Spleen (tissue), 11 donors: Measurements from ENCODE around the gene CTDSPL. TPM values are rescaled to one million over a fixed set of nuclear protein-coding genes. Genes with fewer than 3 reads are reported as not detected.
A peak's percentile ranks its signal among the peaks of the same experiment; 100 is the strongest.

Experiments
- DNase-seq: peaks from one replicate; pipeline ENCODE4 v3.0.0-alpha.2; 2020
- H3K27ac ChIP-seq, 8 donors: fragments of 200-600 bp; sonication (generic) in 7 of 8; 1 replicate in 4 of 8; 2 replicates in 4 of 8; pipeline versions ENCODE4 v1.5.0 to v1.8.0; 2016 to 2021; ENCODE audit warnings: inconsistent platforms in 4 of 8, mild to moderate bottlenecking in 4 of 8, moderate library complexity in 1 of 8
- H3K27me3 ChIP-seq, 7 donors: fragments of 200-600 bp; sonication (generic) in 6 of 7; replicated peaks in 1 of 7; 1 replicate in 4 of 7; 2 replicates in 3 of 7; pipeline versions ENCODE4 v1.5.0 to v1.8.0; 2016 to 2021; ENCODE audit warnings: inconsistent platforms in 3 of 7, mild to moderate bottlenecking in 1 of 7
- H3K36me3 ChIP-seq, 6 donors: fragments of 200-600 bp; sonication (generic) in 5 of 6; 1 replicate in 4 of 6; 2 replicates in 2 of 6; pipeline versions ENCODE4 v1.5.0 to v1.8.0; 2016 to 2021; ENCODE audit warnings: inconsistent platforms in 2 of 6
- H3K4me1 ChIP-seq, 6 donors: fragments of 200-600 bp; sonication (generic) in 5 of 6; 1 replicate in 3 of 6; 2 replicates in 3 of 6; pipeline versions ENCODE4 v1.5.0 to v1.8.0; 2016 to 2021; ENCODE audit warnings: inconsistent platforms in 3 of 6
- H3K4me3 ChIP-seq, 8 donors: fragments of 200-600 bp; sonication (generic) in 7 of 8; 1 replicate in 4 of 8; 2 replicates in 4 of 8; pipeline versions ENCODE4 v1.5.0 to v1.8.0; 2016 to 2021; ENCODE audit warnings: inconsistent platforms in 4 of 8, mild to moderate bottlenecking in 4 of 8, moderate library complexity in 2 of 8
- H3K9me3 ChIP-seq, 8 donors: fragments of 200-600 bp; sonication (generic) in 7 of 8; 1 replicate in 4 of 8; 2 replicates in 4 of 8; pipeline versions ENCODE4 v1.5.0 to v1.8.0; 2016 to 2021; ENCODE audit warnings: inconsistent platforms in 4 of 8
- POLR2A ChIP-seq, 3 donors: fragments of 450-650 bp; IDR thresholded peaks; one replicate each; pipeline ENCODE4 v1.5.1; 2017; ENCODE audit warnings: antibody characterized with exemption in 3 of 3, mild to moderate bottlenecking in 1 of 3
- POLR2AphosphoS5 ChIP-seq, 3 donors: sonication (generic); formaldehyde crosslinking; IDR thresholded peaks; one replicate each; pipeline ENCODE4 v1.5.1; 2017; ENCODE audit warnings: antibody characterized with exemption in 3 of 3
- WGBS, 5 donors: extraction: QIAGEN DNeasy Blood & Tissue Kit in 3 of 5; methylation state at CpG; one replicate each; pipeline versions ENCODE4 v1.1.5 to v1.1.7; 2013 to 2018; 5-methylcytosine and 5-hydroxymethylcytosine counted together
- intact Hi-C: fragments of 100-400 bp; cut with DNase I; formaldehyde crosslinking; loops from one replicate; pipeline ENCODE4 v1.15.0; 2023; ENCODE audit warnings: low total_unique reads
- polyA plus RNA-seq, 3 donors: library from polyadenylated mRNA; stranded (reverse); fragments of 200-250 nt; gene quantifications; one replicate each; pipeline ENCODE4 v1.2.1, GENCODE V29; 2013
- total RNA-seq, 7 donors: library from RNA; depleted of rRNA in 3 of 7; stranded (reverse); fragments of >200 nt in 3 of 7; fragmentation: NEBNext Ultra II Directional in 4 of 7; extraction: Animal tissue kit (Norgen Biotek cat#: 25700) in 4 of 7; gene quantifications; one replicate each; pipeline versions ENCODE4 v1.1.0 to v1.2.1, GENCODE V29; 2016 to 2021
- TF ChIP-seq, protein P1 (sequence below), 11 experiments: fragments of 200-600 bp in 7 of 11; fragments of 450-650 bp in 4 of 11; sonication (generic) in 4 of 11; IDR thresholded peaks in 8 of 11; conservative IDR thresholded peaks in 3 of 11; 1 replicate in 7 of 11; 2 replicates in 4 of 11; pipeline versions ENCODE4 v1.4.0 to v1.8.0; 2016 to 2021; ENCODE audit warnings: antibody characterized with exemption in 11 of 11, inconsistent platforms in 4 of 11, mild to moderate bottlenecking in 1 of 11
- donor health status: healthy with polysubstance abuse.
- donor health status: DM: no; HTN: no; CAD: no; lungs with moderate emphysema.
- donor health status: DM: no; HTN: no; CAD: no.
- donor health status: Bipolar disorder and iron deficiency.
- donor health status: healthy.
- donor health status: DM: no; HTN: no; CAD: no.
- donor health status: DM: yes; HTN: yes; CAD: no.

CTDSPL gene
- total and polyA plus RNA-seq, 10 donors: 3.9 to 46.0 (median 26.2) TPM

DNA sequence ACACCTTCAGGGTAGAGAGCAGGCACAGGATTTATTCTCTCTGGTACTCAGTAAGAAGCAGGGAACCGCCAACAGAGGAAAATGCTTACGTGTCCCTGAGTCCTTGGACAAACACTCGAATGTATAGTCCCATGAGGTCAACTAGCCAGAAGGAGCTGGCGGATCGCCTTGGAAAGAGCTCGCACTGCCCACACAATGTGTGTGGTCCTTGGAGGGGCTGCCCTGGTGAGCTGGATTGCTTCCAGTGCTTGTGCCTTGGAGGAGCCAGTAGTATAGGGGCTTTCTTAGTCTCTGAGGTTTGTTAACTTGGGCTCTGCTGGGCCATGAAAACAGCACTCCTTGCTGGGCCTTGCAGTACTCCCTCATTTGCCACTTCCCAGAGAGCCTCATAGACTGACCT is 88.2 kb downstream of the CTDSPL start:
- H3K9me3 ChIP-seq: no peaks in the 10 kb centered on the region
- H3K4me3 ChIP-seq: no peak overlapping the region
- H3K27me3 ChIP-seq: no peaks in the 10 kb centered on the region

DNA sequence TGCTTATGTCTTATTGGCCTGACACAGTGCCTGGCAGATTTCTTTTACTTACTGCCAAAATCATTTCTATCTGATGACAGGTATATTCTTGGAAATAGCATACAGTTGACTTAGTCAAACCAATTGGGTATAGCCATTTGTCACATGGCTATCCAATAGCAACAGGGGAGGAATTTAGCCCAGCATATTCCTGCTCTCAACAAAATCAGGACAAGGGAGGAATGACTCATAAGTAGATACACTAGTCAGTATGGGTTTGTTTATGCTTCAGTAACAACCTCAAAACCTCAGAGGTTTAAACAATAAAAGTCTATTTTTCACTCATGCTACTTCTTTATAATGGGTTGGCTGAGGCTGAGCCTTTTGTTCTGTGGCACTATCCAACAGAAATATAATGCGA is 90.9 kb downstream of the CTDSPL start:
- intact Hi-C loops: no loop called here
- H3K27ac ChIP-seq: no peak overlapping the region
- no peaks in the 10 kb centered on the region for H3K27me3 ChIP-seq
- H3K4me3 ChIP-seq: no peak overlapping the region
- DNase-seq: no peak
- H3K4me1 ChIP-seq: peaks cover 17 to 43% (median 35%) of the 10 kb centered on the region in 6 donors
- WGBS, 5 donors: 94 to 100% (median 98%) methylated on average over 1 of the region's 1 CpG
- no peaks in the 10 kb centered on the region for H3K9me3 ChIP-seq
- TF ChIP-seq POLR2AphosphoS5 (IDR thresholded peaks at IDR 0.05): no peak
- TF ChIP-seq POLR2A (IDR thresholded peaks at IDR 0.05): no peak
- TF ChIP-seq, protein P1, sequence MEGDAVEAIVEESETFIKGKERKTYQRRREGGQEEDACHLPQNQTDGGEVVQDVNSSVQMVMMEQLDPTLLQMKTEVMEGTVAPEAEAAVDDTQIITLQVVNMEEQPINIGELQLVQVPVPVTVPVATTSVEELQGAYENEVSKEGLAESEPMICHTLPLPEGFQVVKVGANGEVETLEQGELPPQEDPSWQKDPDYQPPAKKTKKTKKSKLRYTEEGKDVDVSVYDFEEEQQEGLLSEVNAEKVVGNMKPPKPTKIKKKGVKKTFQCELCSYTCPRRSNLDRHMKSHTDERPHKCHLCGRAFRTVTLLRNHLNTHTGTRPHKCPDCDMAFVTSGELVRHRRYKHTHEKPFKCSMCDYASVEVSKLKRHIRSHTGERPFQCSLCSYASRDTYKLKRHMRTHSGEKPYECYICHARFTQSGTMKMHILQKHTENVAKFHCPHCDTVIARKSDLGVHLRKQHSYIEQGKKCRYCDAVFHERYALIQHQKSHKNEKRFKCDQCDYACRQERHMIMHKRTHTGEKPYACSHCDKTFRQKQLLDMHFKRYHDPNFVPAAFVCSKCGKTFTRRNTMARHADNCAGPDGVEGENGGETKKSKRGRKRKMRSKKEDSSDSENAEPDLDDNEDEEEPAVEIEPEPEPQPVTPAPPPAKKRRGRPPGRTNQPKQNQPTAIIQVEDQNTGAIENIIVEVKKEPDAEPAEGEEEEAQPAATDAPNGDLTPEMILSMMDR (IDR thresholded peaks at IDR 0.05 in 8 of 11, conservative IDR thresholded peaks at IDR 0.05 in 3 of 11): no peak
- H3K36me3 ChIP-seq: no peaks in the 10 kb centered on the region

More for the DNA sequence above, 88.2 kb downstream of the CTDSPL start:
- no peak for DNase-seq
- intact Hi-C loops: no loop called here
- H3K36me3 ChIP-seq: no peaks in the 10 kb centered on the region
- WGBS, 5 donors: 77 to 90% (median 82%) methylated on average over 6 of the region's 6 CpGs
- H3K4me1 ChIP-seq: peaks cover 16 to 39% (median 33%) of the 10 kb centered on the region in 6 donors
- peak overlapping the region in 1 of 8 donors; percentile 4 for H3K27ac ChIP-seq
- TF ChIP-seq, protein P1 (IDR thresholded peaks at IDR 0.05 in 8 of 11, conservative IDR thresholded peaks at IDR 0.05 in 3 of 11): no peak
- TF ChIP-seq POLR2A (IDR thresholded peaks at IDR 0.05) (no peak), POLR2AphosphoS5 (IDR thresholded peaks at IDR 0.05) (no peak)

DNA sequence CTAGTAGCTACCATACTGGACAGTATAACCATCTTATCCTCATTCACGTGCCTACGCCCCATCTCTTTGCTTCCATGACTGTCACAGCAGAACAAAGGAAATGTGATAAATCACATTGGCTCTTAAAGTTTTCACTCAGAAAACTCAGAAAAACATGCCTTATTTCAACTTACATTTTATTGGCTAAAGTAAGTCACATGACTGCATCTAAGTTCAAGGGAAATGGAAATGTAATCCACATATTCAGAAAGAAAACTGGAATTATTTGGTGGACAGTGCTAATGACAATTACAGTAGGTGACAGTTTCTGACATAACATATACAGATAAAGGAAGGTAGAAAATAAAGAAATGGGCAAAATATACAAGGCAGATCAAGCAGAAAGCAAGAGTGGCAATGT is 91.5 kb downstream of the CTDSPL start:
- WGBS, 5 donors: 94 to 99% (median 96%) methylated on average over 2 of the region's 2 CpGs
- no peak for TF ChIP-seq POLR2AphosphoS5 (IDR thresholded peaks at IDR 0.05)
- TF ChIP-seq, protein P1 (IDR thresholded peaks at IDR 0.05 in 8 of 11, conservative IDR thresholded peaks at IDR 0.05 in 3 of 11): no peak
- H3K4me1 ChIP-seq: peaks cover 22 to 49% (median 40%) of the 10 kb centered on the region in 6 donors
- H3K9me3 ChIP-seq: no peaks in the 10 kb centered on the region
- no peak overlapping the region for H3K27ac ChIP-seq
- no peak overlapping the region for H3K4me3 ChIP-seq
- intact Hi-C loops: no loop called here
- no peaks in the 10 kb centered on the region for H3K27me3 ChIP-seq
- DNase-seq: no peak
- no peaks in the 10 kb centered on the region for H3K36me3 ChIP-seq

DNA sequence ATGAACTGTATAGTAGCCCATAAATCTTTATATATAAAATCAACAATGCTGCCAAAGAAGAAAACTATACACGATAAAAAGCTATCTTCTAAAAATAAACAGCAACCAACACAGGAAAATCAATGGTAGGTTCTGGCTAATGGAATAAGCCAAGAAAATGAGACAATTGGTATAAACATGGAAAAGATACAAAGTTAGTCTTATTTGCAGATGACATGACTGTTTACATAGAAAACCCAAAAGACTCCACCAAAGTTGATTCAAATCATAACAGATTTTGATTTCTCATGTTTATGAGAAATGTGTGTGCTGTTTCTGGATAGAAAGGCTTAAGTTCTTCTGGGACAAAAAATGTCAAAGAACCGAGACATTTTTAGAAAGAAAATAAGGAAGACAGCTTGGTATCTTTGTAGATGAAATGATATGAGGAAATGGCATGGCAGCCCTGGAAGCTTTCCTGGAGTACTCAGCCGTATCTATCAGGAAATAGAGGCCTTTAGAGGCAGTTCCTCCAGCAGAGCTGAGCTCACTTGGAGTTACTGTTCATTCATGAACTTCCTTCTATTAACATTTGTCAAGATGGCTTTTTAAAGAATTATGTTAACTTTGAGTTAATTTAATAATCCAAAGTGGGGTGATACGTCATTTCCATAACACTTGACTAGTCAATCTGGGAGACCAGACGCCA is 92.2 kb downstream of the CTDSPL start:
- Histone ChIP-seq H3K27me3 (no peaks in the 10 kb centered on the region), H3K9me3 (no peaks in the 10 kb centered on the region), H3K36me3 (no peaks in the 10 kb centered on the region), H3K27ac (peak overlapping the region in 4 of 8 donors; percentile 12 to 79 (median 25)), H3K4me1 (peaks cover 22 to 50% (median 40%) of the 10 kb centered on the region in 6 donors), H3K4me3 (no peak overlapping the region)
- 48 to 59% (median 53%) methylated on average over 5 of the region's 5 CpGs for WGBS, 5 donors
- intact Hi-C loops: no loop called here
- TF ChIP-seq, protein P1 (IDR thresholded peaks at IDR 0.05 in 8 of 11, conservative IDR thresholded peaks at IDR 0.05 in 3 of 11): no peak
- TF ChIP-seq POLR2A (IDR thresholded peaks at IDR 0.05) (no peak), POLR2AphosphoS5 (IDR thresholded peaks at IDR 0.05) (no peak)
- no peak for DNase-seq
